ENCODE data around the gene ATP6V0E1.

DNA sequence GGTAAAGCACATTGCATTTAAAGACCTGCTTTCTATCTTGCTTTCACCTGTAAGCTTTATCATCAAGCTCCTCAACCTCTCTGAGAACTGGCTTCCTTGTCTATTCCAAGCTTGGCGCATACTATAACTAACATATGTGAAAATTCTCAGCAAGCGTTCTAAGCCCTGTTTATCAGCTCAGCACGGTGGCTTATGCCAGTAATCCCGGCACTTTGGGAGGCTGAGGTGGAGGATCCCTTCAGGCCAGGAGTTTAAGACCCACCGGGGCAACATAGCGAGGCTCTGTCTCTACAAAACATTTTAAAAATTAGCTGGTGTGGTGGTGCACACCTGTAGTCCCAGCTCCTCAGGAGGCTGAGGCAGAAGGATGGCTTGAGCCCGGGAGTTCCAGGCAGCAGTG lies 1.6 kb upstream of the ATP6V0E1 start:
- TF ChIP-seq, protein P1, sequence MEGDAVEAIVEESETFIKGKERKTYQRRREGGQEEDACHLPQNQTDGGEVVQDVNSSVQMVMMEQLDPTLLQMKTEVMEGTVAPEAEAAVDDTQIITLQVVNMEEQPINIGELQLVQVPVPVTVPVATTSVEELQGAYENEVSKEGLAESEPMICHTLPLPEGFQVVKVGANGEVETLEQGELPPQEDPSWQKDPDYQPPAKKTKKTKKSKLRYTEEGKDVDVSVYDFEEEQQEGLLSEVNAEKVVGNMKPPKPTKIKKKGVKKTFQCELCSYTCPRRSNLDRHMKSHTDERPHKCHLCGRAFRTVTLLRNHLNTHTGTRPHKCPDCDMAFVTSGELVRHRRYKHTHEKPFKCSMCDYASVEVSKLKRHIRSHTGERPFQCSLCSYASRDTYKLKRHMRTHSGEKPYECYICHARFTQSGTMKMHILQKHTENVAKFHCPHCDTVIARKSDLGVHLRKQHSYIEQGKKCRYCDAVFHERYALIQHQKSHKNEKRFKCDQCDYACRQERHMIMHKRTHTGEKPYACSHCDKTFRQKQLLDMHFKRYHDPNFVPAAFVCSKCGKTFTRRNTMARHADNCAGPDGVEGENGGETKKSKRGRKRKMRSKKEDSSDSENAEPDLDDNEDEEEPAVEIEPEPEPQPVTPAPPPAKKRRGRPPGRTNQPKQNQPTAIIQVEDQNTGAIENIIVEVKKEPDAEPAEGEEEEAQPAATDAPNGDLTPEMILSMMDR (IDR thresholded peaks at IDR 0.05; ENCODE audit: insufficient read depth, low read length, poor library complexity, severe bottlenecking): no peak
- no peak for TF ChIP-seq EZH2phosphoT487 (conservative IDR thresholded peaks at IDR 0.05; ENCODE audit: low read length)

Data from SU-DHL-6 (cell line).